Brain microvascular endothelial cell (primary cell): ENCODE data around the gene ATP5PB.

Experiments used
- DNase-seq: peaks from one replicate; pipeline ENCODE4 v3.0.0-alpha.2; 2020
- H3K27ac ChIP-seq: fragments of 250-450 bp; sonication (Bioruptor Pico); 2 replicates; pipeline ENCODE4 v1.5.1; 2020; ENCODE audit warnings: mild to moderate bottlenecking, moderate library complexity
- H3K27me3 ChIP-seq: fragments of 250-450 bp; sonication (Bioruptor Pico); replicated peaks from 2 replicates; pipeline ENCODE4 v1.5.1; 2020; ENCODE audit warnings: mild to moderate bottlenecking
- H3K36me3 ChIP-seq: fragments of 250-450 bp; sonication (Bioruptor Pico); replicated peaks from 2 replicates; pipeline ENCODE4 v1.5.1; 2020; ENCODE audit warnings: mild to moderate bottlenecking
- H3K4me3 ChIP-seq: 2 replicates; pipeline ENCODE4 v1.5.1; 2011; ENCODE audit warnings: low read depth, mild to moderate bottlenecking, control low read depth, low read length, moderate library complexity
- CTCF ChIP-seq: IDR thresholded peaks from 2 replicates; pipeline ENCODE4 v1.5.1; 2011; ENCODE audit warnings: low read depth, mild to moderate bottlenecking, moderate library complexity, low read length, control low read depth, inconsistent platforms; ENCODE audit errors: missing control alignments
- in situ Hi-C: cut with HindIII; loops from 2 replicates; pipeline ENCODE4 v1.10.0; 2017; ENCODE audit warnings: low sequenced_read_pairs, low pct_ligation_motif_present

Gene ATP5PB

GRCh38 chr1:111420377-111420776, 28.9 kb upstream of the ATP5PB start:
- no peak for DNase-seq
- in situ Hi-C loops: loop anchor here (25.0 kb wide), 1 partner anchor 208 kb away; the partner anchor contains the start of gene DENND2D
- no peak overlapping the region for H3K4me3 ChIP-seq
- no peak overlapping the region for H3K27ac ChIP-seq
- H3K36me3 ChIP-seq: no peaks in the 10 kb centered on the region
- no peaks in the 10 kb centered on the region for H3K27me3 ChIP-seq
- TF ChIP-seq CTCF: no peak

GRCh38 chr1:111422546-111423391, 26.5 kb upstream of the ATP5PB start:
- no peaks in the 10 kb centered on the region for H3K27me3 ChIP-seq
- no peak for DNase-seq
- H3K36me3 ChIP-seq: no peaks in the 10 kb centered on the region
- TF ChIP-seq CTCF: no peak
- no peak overlapping the region for H3K4me3 ChIP-seq
- in situ Hi-C loops: loop anchor here (25.0 kb wide), 1 partner anchor 210 kb away; the partner anchor contains the start of gene DENND2D
- no peak overlapping the region for H3K27ac ChIP-seq

GRCh38 chr1:111424281-111424680, 25.0 kb upstream of the ATP5PB start:
- DNase-seq: no peak
- in situ Hi-C loops: loop anchor here (25.0 kb wide), 1 partner anchor 212 kb away; the partner anchor contains the start of gene DENND2D
- no peak for TF ChIP-seq CTCF
- Histone ChIP-seq H3K36me3 (no peaks in the 10 kb centered on the region), H3K27me3 (no peaks in the 10 kb centered on the region), H3K27ac (no peak overlapping the region), H3K4me3 (no peak overlapping the region)

GRCh38 chr1:111436726-111437125, 12.5 kb upstream of the ATP5PB start:
- DNase-seq: no peak
- in situ Hi-C loops: no loop called here
- peaks cover 30% of the 10 kb centered on the region for H3K36me3 ChIP-seq
- H3K4me3 ChIP-seq: no peak overlapping the region
- H3K27ac ChIP-seq: no peak overlapping the region
- no peaks in the 10 kb centered on the region for H3K27me3 ChIP-seq
- no peak for TF ChIP-seq CTCF

GRCh38 chr1:111439461-111440351, 9.6 kb upstream of the ATP5PB start:
- Histone ChIP-seq H3K27me3 (no peaks in the 10 kb centered on the region), H3K27ac (no peak overlapping the region), H3K4me3 (no peak overlapping the region), H3K36me3 (peaks cover 48% of the 10 kb centered on the region)
- in situ Hi-C loops: no loop called here
- TF ChIP-seq CTCF: no peak
- no peak for DNase-seq
